Parathyroid adenoma (tissue), 2 donors: ENCODE measurements around the gene GPHA2.

ENCODE experiments used
- H2AFZ ChIP-seq: fragments of 300-600 bp; sonication (generic); one replicate; pipeline ENCODE4 v1.7.0; 2017; ENCODE audit warnings: antibody characterized with exemption, mild to moderate bottlenecking
- H3K27ac ChIP-seq: fragments of 300-600 bp; sonication (generic); one replicate; pipeline ENCODE4 v1.7.0; 2017
- H3K27me3 ChIP-seq: fragments of 300-600 bp; sonication (generic); one replicate; pipeline ENCODE4 v1.7.0; 2017; ENCODE audit warnings: low read length; ENCODE audit not compliant: control insufficient read depth, insufficient read depth
- H3K36me3 ChIP-seq: fragments of 300-600 bp; sonication (generic); one replicate; pipeline ENCODE4 v1.7.0; 2017; ENCODE audit warnings: low read length; ENCODE audit not compliant: control insufficient read depth, insufficient read depth
- H3K4me1 ChIP-seq: fragments of 300-600 bp; sonication (generic); one replicate; pipeline ENCODE4 v1.7.0; 2017; ENCODE audit warnings: control low read depth
- H3K4me2 ChIP-seq: fragments of 300-600 bp; sonication (generic); one replicate; pipeline ENCODE4 v1.7.0; 2017; ENCODE audit warnings: low read length
- H3K4me3 ChIP-seq: fragments of 300-600 bp; sonication (generic); one replicate; pipeline ENCODE4 v1.7.0; 2017; ENCODE audit warnings: low read depth, low read length
- H3K79me2 ChIP-seq: fragments of 300-600 bp; sonication (generic); one replicate; pipeline ENCODE4 v1.7.0; 2017; ENCODE audit warnings: control low read depth
- H3K9ac ChIP-seq: fragments of 300-600 bp; sonication (generic); one replicate; pipeline ENCODE4 v1.7.0; 2017; ENCODE audit warnings: mild to moderate bottlenecking
- H3K9me3 ChIP-seq: fragments of 300-600 bp; sonication (generic); one replicate; pipeline ENCODE4 v1.7.0; 2017; ENCODE audit warnings: low read length; ENCODE audit not compliant: control insufficient read depth
- CTCF ChIP-seq: fragments of 300-600 bp; sonication (generic); IDR thresholded peaks from one replicate; pipeline ENCODE4 v1.7.0; 2017; ENCODE audit warnings: antibody characterized with exemption, mild to moderate bottlenecking
- donor health status: primary hyperparathyroidism.

GPHA2 gene

GRCh38 chr11:64891880-64892279, 43.8 kb downstream of the GPHA2 start:
- Histone ChIP-seq H3K4me1 (no peaks in the 10 kb centered on the region), H3K9me3 (no peaks in the 10 kb centered on the region), H3K4me3 (no peak overlapping the region), H3K27ac (no peak overlapping the region), H2AFZ (no peak overlapping the region), H3K79me2 (no peaks in the 10 kb centered on the region), H3K9ac (no peak overlapping the region), H3K4me2 (no peak overlapping the region), H3K36me3 (no peaks in the 10 kb centered on the region), H3K27me3 (no peaks in the 10 kb centered on the region)
- TF ChIP-seq CTCF = no peak

- Histone ChIP-seq H3K36me3 (no peaks in the 10 kb centered on the region), H3K4me2 (no peak overlapping the region), H3K79me2 (no peaks in the 10 kb centered on the region), H3K9me3 (no peaks in the 10 kb centered on the region), H2AFZ (no peak overlapping the region), H3K4me3 (no peak overlapping the region), H3K9ac (no peak overlapping the region), H3K27me3 (no peaks in the 10 kb centered on the region), H3K27ac (no peak overlapping the region), H3K4me1 (no peaks in the 10 kb centered on the region)
- TF ChIP-seq CTCF = no peak
Observed at GRCh38 chr11:64891215-64891848, 44.4 kb downstream of the GPHA2 start.

GRCh38 chr11:64890522-64890939, 45.2 kb downstream of the GPHA2 start:
- Histone ChIP-seq H2AFZ (no peak overlapping the region), H3K27me3 (no peaks in the 10 kb centered on the region), H3K79me2 (no peaks in the 10 kb centered on the region), H3K36me3 (no peaks in the 10 kb centered on the region), H3K9ac (no peak overlapping the region), H3K9me3 (no peaks in the 10 kb centered on the region), H3K27ac (no peak overlapping the region), H3K4me3 (no peak overlapping the region), H3K4me1 (no peaks in the 10 kb centered on the region), H3K4me2 (no peak overlapping the region)
- no peak for TF ChIP-seq CTCF

- H3K36me3 ChIP-seq = no peaks in the 10 kb centered on the region
Observed at GRCh38 chr11:64888729-64889511, 46.8 kb downstream of the GPHA2 start.

More at GRCh38 chr11:64888729-64889511, 46.8 kb downstream of the GPHA2 start:
- no peaks in the 10 kb centered on the region for H3K79me2 ChIP-seq
- H3K27ac ChIP-seq = no peak overlapping the region
- H3K4me2 ChIP-seq = no peak overlapping the region
- no peak overlapping the region for H2AFZ ChIP-seq
- no peak overlapping the region for H3K9ac ChIP-seq
- no peak overlapping the region for H3K4me3 ChIP-seq
- no peaks in the 10 kb centered on the region for H3K4me1 ChIP-seq
- no peaks in the 10 kb centered on the region for H3K9me3 ChIP-seq
- TF ChIP-seq CTCF = no peak
- no peaks in the 10 kb centered on the region for H3K27me3 ChIP-seq
